Keratinocyte (primary cell): Measurements from ENCODE around the gene SAE1.

Experiments used
- EZH2 ChIP-seq: IDR thresholded peaks from one replicate; pipeline ENCODE4 v1.6.1; 2012; ENCODE audit warnings: inconsistent platforms, mild to moderate bottlenecking, low read length, moderate library complexity
- TF ChIP-seq, protein P1 (sequence below), 3 experiments: IDR thresholded peaks in 1 of 3; conservative IDR thresholded peaks in 1 of 3; optimal IDR thresholded peaks in 1 of 3; 2 replicates in 2 of 3; 3 replicates in 1 of 3; pipeline versions ENCODE3 to v1.5.1; 2011; ENCODE audit warnings: low read length in 3 of 3, mild to moderate bottlenecking in 3 of 3, moderate library complexity in 2 of 3, control low read depth in 1 of 3, inconsistent platforms in 1 of 3; ENCODE audit not compliant: insufficient read depth in 2 of 3; ENCODE audit errors: extremely low read depth in 1 of 3

DNA sequence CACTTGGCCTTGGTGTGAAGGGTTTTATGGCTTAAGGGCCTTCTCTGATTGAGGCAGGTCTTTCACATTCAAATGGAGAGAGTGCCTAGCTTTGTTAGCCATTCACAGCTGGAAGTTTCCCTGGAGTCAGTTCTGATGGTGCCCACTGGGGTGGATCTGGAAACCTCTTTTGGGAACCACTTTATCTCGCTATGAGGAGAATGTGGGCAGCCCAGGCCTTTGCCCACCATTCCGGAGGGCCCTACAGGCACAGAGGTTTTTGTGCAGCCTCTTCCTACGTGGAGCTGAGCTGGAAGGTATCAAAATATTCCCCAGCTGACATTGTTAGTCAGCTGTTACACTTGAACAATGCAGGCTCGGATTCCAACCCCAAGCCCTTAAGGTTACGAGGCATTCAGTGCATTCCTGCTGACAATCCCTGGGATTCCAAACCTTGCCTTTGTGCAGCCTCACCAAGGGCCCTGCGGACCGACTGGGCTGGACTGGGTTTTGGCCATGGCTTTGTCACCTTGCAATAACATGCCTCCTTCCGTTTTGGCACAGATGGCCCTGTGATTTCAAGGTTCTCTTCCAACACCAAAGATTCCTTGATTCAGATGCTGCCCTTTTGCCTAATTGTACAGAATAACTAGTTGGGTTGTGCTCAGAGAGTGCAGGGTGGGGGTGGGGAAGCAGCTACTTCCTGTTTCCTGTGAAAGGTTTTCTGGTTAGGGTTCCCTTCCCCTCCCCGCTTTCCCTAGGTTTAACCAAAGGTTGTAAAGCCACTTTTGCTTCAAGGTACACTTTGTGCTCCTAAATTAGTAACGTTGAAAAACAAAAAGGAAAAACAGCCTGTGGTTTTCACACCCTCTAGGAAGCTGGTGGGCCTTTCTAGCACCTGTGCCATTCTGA, 27.0 kb downstream of the SAE1 start:
- TF ChIP-seq EZH2 = no peak
- TF ChIP-seq, protein P1, sequence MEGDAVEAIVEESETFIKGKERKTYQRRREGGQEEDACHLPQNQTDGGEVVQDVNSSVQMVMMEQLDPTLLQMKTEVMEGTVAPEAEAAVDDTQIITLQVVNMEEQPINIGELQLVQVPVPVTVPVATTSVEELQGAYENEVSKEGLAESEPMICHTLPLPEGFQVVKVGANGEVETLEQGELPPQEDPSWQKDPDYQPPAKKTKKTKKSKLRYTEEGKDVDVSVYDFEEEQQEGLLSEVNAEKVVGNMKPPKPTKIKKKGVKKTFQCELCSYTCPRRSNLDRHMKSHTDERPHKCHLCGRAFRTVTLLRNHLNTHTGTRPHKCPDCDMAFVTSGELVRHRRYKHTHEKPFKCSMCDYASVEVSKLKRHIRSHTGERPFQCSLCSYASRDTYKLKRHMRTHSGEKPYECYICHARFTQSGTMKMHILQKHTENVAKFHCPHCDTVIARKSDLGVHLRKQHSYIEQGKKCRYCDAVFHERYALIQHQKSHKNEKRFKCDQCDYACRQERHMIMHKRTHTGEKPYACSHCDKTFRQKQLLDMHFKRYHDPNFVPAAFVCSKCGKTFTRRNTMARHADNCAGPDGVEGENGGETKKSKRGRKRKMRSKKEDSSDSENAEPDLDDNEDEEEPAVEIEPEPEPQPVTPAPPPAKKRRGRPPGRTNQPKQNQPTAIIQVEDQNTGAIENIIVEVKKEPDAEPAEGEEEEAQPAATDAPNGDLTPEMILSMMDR (optimal IDR thresholded peaks at IDR 0.05 in 1 of 3, IDR thresholded peaks at IDR 0.05 in 1 of 3, conservative IDR thresholded peaks at IDR 0.05 in 1 of 3; ENCODE audit: extremely low read depth in 1 of 3, insufficient read depth in 2 of 3, low read length in 3 of 3) = peak in 1 of 3 experiments; percentile 13
